HG02852 (cell line): ENCODE measurements around the gene HNRNPF.

Source experiments
- ATAC-seq: cut with Tn5 transposase; IDR thresholded peaks from one replicate; pipeline ENCODE4 v1.9.1; 2021; ENCODE audit warnings: mild to moderate bottlenecking, moderate library complexity; ENCODE audit not compliant: unreplicated experiment

Gene HNRNPF

GRCh38 chr10:43383204-43383971, 25.6 kb downstream of the HNRNPF start:
- no peak for ATAC-seq

- ATAC-seq, result no peak
Observed at GRCh38 chr10:43380610-43381222, 28.3 kb downstream of the HNRNPF start.

- ATAC-seq, result no peak
Observed at GRCh38 chr10:43377424-43377883, 31.5 kb downstream of the HNRNPF start.

GRCh38 chr10:43376828-43377423, 32.1 kb downstream of the HNRNPF start:
- no peak for ATAC-seq

GRCh38 chr10:43376046-43376635, 32.8 kb downstream of the HNRNPF start:
- ATAC-seq, result no peak

- ATAC-seq, result no peak
Observed at GRCh38 chr10:43375401-43376020, 33.5 kb downstream of the HNRNPF start.

- no peak for ATAC-seq
Observed at GRCh38 chr10:43374194-43374593, 34.8 kb downstream of the HNRNPF start.

GRCh38 chr10:43373461-43373860, 35.5 kb downstream of the HNRNPF start:
- no peak for ATAC-seq

GRCh38 chr10:43372765-43373361, 36.1 kb downstream of the HNRNPF start:
- no peak for ATAC-seq

GRCh38 chr10:43371418-43371817, 37.6 kb downstream of the HNRNPF start, which contains the start of gene FXYD4:
Gene FXYD4 (plus strand): TSS chr10:43371636. CDS start chr10:43373747, 2,111 bp downstream.
- ATAC-seq, result no peak

GRCh38 chr10:43370671-43371215, 38.2 kb downstream of the HNRNPF start:
- no peak for ATAC-seq

- no peak for ATAC-seq
Observed at GRCh38 chr10:43369921-43370320, 39.1 kb downstream of the HNRNPF start.

- no peak for ATAC-seq
Observed at GRCh38 chr10:43365001-43365400, 44.0 kb downstream of the HNRNPF start.

GRCh38 chr10:43362191-43362839, 46.7 kb downstream of the HNRNPF start:
- peak; percentile 97 for ATAC-seq

- ATAC-seq, result no peak
Observed at GRCh38 chr10:43361547-43362190, 47.3 kb downstream of the HNRNPF start.

- ATAC-seq, result no peak
Observed at GRCh38 chr10:43360086-43360485, 48.9 kb downstream of the HNRNPF start.

- ATAC-seq, result no peak
Observed at GRCh38 chr10:43355749-43356371, 53.1 kb downstream of the HNRNPF start.

- ATAC-seq, result no peak
Observed at GRCh38 chr10:43354879-43355380, 54.1 kb downstream of the HNRNPF start.

- no peak for ATAC-seq
Observed at GRCh38 chr10:43354330-43354635, 54.7 kb downstream of the HNRNPF start.
